DMS114 treated with DMSO at 0.1 percent for 48 hours (cell line): ENCODE data around the gene RRAS2.

Experiments used
- DNase-seq: peaks from one replicate; lab custom pipeline; 2025; ENCODE audit not compliant: unreplicated experiment; lab: John Stamatoyannopoulos, UW

The RRAS2 gene

GRCh38 chr11:14340721-14341120 is 18.3 kb downstream of the RRAS2 start:
- no peak for DNase-seq

- no peak for DNase-seq
Observed at GRCh38 chr11:14339356-14339755, 19.6 kb downstream of the RRAS2 start.

GRCh38 chr11:14336507-14337503 is 22.2 kb downstream of the RRAS2 start:
- DNase-seq = no peak

GRCh38 chr11:14335712-14336111 is 23.3 kb downstream of the RRAS2 start:
- no peak for DNase-seq

GRCh38 chr11:14334893-14335292 is 24.1 kb downstream of the RRAS2 start:
- no peak for DNase-seq

- no peak for DNase-seq
Observed at GRCh38 chr11:14334192-14334591, 24.8 kb downstream of the RRAS2 start.

- DNase-seq = no peak
Observed at GRCh38 chr11:14331476-14332136, 27.4 kb downstream of the RRAS2 start.

GRCh38 chr11:14330881-14331280 is 28.1 kb downstream of the RRAS2 start:
- no peak for DNase-seq

- DNase-seq = no peak
Observed at GRCh38 chr11:14329702-14330101, 29.3 kb downstream of the RRAS2 start.

- DNase-seq = no peak
Observed at GRCh38 chr11:14327116-14327515, 31.9 kb downstream of the RRAS2 start.

- no peak for DNase-seq
Observed at GRCh38 chr11:14323118-14323676, 35.8 kb downstream of the RRAS2 start.

GRCh38 chr11:14322510-14322909 is 36.5 kb downstream of the RRAS2 start:
- DNase-seq = no peak

- DNase-seq = no peak
Observed at GRCh38 chr11:14320020-14320419, 39.0 kb downstream of the RRAS2 start.

- no peak for DNase-seq
Observed at GRCh38 chr11:14318581-14318981, 40.4 kb downstream of the RRAS2 start.

- no peak for DNase-seq
Observed at GRCh38 chr11:14317659-14318325, 41.2 kb downstream of the RRAS2 start.

- no peak for DNase-seq
Observed at GRCh38 chr11:14315130-14315529, 43.9 kb downstream of the RRAS2 start.

- DNase-seq = no peak
Observed at GRCh38 chr11:14314127-14314526, 44.9 kb downstream of the RRAS2 start.

- no peak for DNase-seq
Observed at GRCh38 chr11:14312736-14313438, 46.1 kb downstream of the RRAS2 start.

- no peak for DNase-seq
Observed at GRCh38 chr11:14310679-14311078, 48.3 kb downstream of the RRAS2 start.

GRCh38 chr11:14309425-14310192 is 49.4 kb downstream of the RRAS2 start:
- DNase-seq = no peak
